Left renal cortex interstitium (tissue), 4 donors: ENCODE data around the gene DHX57. TPM values are rescaled to one million over a fixed set of nuclear protein-coding genes. Genes with fewer than 3 reads are reported as not detected.
"Not testable (repeated sequence)": the region's sequence is repeated elsewhere in the genome, so short reads cannot be mapped to it uniquely, and the experiment has no call there.

ENCODE experiments used
- DNase-seq, 4 donors: peaks; one replicate each; pipeline ENCODE4 v3.0.0-alpha.2; 2013; ENCODE audit warnings: low read depth in 4 of 4, low spot score in 2 of 4, missing footprints in 1 of 4
- polyA plus RNA-seq, 4 donors: library from polyadenylated mRNA; unstranded; fragments of 120-200 nt; gene quantifications; one replicate each; pipeline ENCODE4 v1.2.1, GENCODE V29; 2013; ENCODE audit not compliant: insufficient read length in 4 of 4

DHX57 gene
- polyA plus RNA-seq, 4 donors = 30.1 to 51.0 (median 37.5) TPM

- DNase-seq = no peak
Observed at GRCh38 chr2:38866773-38867443, 8.8 kb downstream of the DHX57 start.

GRCh38 chr2:38863061-38863695 lies 12.6 kb downstream of the DHX57 start:
- no peak for DNase-seq

GRCh38 chr2:38862476-38862875 lies 13.3 kb downstream of the DHX57 start:
- no peak for DNase-seq

- DNase-seq = no peak
Observed at GRCh38 chr2:38856165-38856564, 19.6 kb downstream of the DHX57 start.

- DNase-seq = no peak
Observed at GRCh38 chr2:38850045-38850444, 25.7 kb downstream of the DHX57 start.

GRCh38 chr2:38836791-38837190 lies 38.9 kb downstream of the DHX57 start:
- DNase-seq = no peak

- DNase-seq = no peak
Observed at GRCh38 chr2:38835990-38836389, 39.7 kb downstream of the DHX57 start.

GRCh38 chr2:38835015-38835601 lies 40.6 kb downstream of the DHX57 start:
- no peak for DNase-seq

- no peak for DNase-seq
Observed at GRCh38 chr2:38830526-38831159, 45.1 kb downstream of the DHX57 start.

- DNase-seq = no peak
Observed at GRCh38 chr2:38829971-38830370, 45.8 kb downstream of the DHX57 start.

GRCh38 chr2:38828460-38828859 lies 47.3 kb downstream of the DHX57 start:
- DNase-seq = no peak

- DNase-seq = not testable (repeated sequence)
Observed at GRCh38 chr2:38827539-38828145, 48.1 kb downstream of the DHX57 start.

- no peak for DNase-seq
Observed at GRCh38 chr2:38825956-38826355, 49.8 kb downstream of the DHX57 start.

GRCh38 chr2:38824906-38825305 lies 50.8 kb downstream of the DHX57 start:
- no peak for DNase-seq

- DNase-seq = no peak
Observed at GRCh38 chr2:38823386-38823785, 52.3 kb downstream of the DHX57 start.

GRCh38 chr2:38818565-38818964 lies 57.2 kb downstream of the DHX57 start:
- no peak for DNase-seq

GRCh38 chr2:38815936-38816335 lies 59.8 kb downstream of the DHX57 start:
- no peak for DNase-seq

GRCh38 chr2:38810488-38810887 lies 65.2 kb downstream of the DHX57 start:
- DNase-seq = no peak

- no peak for DNase-seq
Observed at GRCh38 chr2:38808677-38809076, 67.1 kb downstream of the DHX57 start.

GRCh38 chr2:38806733-38807059 lies 69.0 kb downstream of the DHX57 start:
- DNase-seq = no peak

- no peak for DNase-seq
Observed at GRCh38 chr2:38806015-38806732, 69.6 kb downstream of the DHX57 start.
